GM12801 (cell line): ENCODE measurements around the gene WDR62.

Experiments
- CTCF ChIP-seq: IDR thresholded peaks from one replicate; pipeline ENCODE4 v1.5.1; 2011; ENCODE audit warnings: control low read depth; ENCODE audit not compliant: insufficient read length; ENCODE audit errors: extremely low read depth

The WDR62 gene

GRCh38 chr19:36110487-36111199 is 55.9 kb downstream of the WDR62 start, which contains the start of gene OVOL3:
TSS of gene OVOL3 (plus strand) at chr19:36111143. CDS start at chr19:36111203, 60 bp downstream.
- TF ChIP-seq CTCF, result no peak

GRCh38 chr19:36111200-36111539 is 56.5 kb downstream of the WDR62 start:
- no peak for TF ChIP-seq CTCF

GRCh38 chr19:36112678-36113077 is 58.0 kb downstream of the WDR62 start:
- no peak for TF ChIP-seq CTCF

GRCh38 chr19:36113425-36113824 is 58.7 kb downstream of the WDR62 start:
- no peak for TF ChIP-seq CTCF

GRCh38 chr19:36113894-36114720 is 59.4 kb downstream of the WDR62 start:
- no peak for TF ChIP-seq CTCF

- no peak for TF ChIP-seq CTCF
Measured at GRCh38 chr19:36114721-36115452, 60.2 kb downstream of the WDR62 start, which contains the start of gene POLR2I. TSS of gene POLR2I (minus strand) at chr19:36114875. CDS start at chr19:36114856, 19 bp downstream.
